ENCODE data around the gene RPP25L. TPM values are rescaled to one million over a fixed set of nuclear protein-coding genes. Genes with fewer than 3 reads are reported as not detected.

RPP25L gene
- total RNA-seq, 1 experiment from 2014 or later = 51.1 TPM

DNA sequence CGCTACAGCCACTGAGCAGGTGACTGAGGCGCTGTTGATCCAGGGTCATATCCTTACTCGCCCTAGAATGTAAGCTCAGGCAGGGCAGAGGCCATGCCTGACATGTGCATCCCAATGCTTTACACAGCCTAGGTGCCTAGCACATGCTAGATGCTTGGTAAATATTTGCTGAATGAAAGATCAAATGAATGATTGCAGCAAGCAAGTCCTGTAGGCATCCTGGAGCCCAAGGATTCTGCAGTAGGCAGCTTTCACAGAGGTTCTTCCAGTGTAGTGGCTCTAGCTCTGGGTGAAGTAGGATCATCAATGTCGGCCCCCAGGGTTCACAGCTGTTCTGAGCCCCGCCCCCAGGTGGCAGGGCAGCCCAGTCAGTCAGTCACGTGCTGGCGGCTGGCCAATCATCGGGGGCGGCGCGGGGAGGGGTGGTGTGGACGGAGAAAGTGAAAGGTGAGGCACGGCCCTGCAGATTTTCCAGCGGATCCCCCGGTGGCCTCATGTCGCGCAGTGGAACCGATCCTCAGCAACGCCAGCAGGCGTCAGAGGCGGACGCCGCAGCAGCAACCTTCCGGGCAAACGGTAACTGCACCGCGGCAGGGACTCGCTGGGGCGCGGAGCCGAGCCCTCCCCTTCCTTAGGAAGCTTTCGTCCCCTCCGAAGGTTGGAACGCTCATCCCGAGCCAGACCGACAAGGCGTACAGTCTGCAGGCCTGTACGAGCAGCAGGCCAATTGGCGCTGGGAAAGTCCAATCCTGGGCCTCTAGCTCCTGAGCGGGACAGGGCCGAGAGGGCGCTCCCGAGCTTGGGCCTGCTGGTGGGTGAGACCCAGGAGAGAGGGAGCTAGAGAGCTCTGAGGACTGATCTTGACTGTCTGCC is 34.5 kb upstream of the RPP25L start, which contains the start of gene GALT:
TSS of gene GALT (plus strand) at position 465 of the 873 bp plus-strand sequence. CDS start at position 495, 30 bp downstream.
- peaks cover 0 to 6% of the 10 kb centered on the region in 2 experiments; a peak in 1 of 4 replicates for H3K36me3 ChIP-seq (ENCODE audit: control insufficient read depth in 1 of 2, insufficient read depth in 2 of 2, low read length in 2 of 2)
- BruUV-seq (replicated peaks) = TSS peak; percentile 60
- H3K9ac ChIP-seq (ENCODE audit: low read length) = peak within 1 kb of the TSS; percentile 71
- H3K27ac ChIP-seq (ENCODE audit: low read depth, low read length) = peak within 1 kb of the TSS; percentile 92
- peak; percentile 88 for ATAC-seq
- no peak within 1 kb of the TSS for H2AFZ ChIP-seq (ENCODE audit: low read depth, low read length, poor library complexity, severe bottlenecking)
- no peaks in the 10 kb centered on the region for H3K9me2 ChIP-seq (ENCODE audit: insufficient read depth)
- POLR2A ChIA-PET = interaction anchor here (1.5 to 2.9 kb wide), 2 partner anchors 9 to 18 kb away, joined by 9 to 26 read pairs; partner anchors contain the start of gene SIGMAR1
- H3K27me3 ChIP-seq (ENCODE audit: insufficient read depth, low read length) = no peaks in the 10 kb centered on the region
- CTCF ChIA-PET = interaction anchor here (1.2 to 2.0 kb wide), 5 partner anchors 8 to 56 kb away, joined by 3 to 12 read pairs (median 8); no protein-coding TSS in a partner anchor
- peak within 1 kb of the TSS; percentile 87 for H3K4me2 ChIP-seq (ENCODE audit: low read length)
- peak within 1 kb of the TSS; percentile 80 to 85 for H3K4me3 ChIP-seq (replicated peaks in 1 of 2; ENCODE audit: low read depth in 1 of 2, low read length in 2 of 2)
- H3K4me1 ChIP-seq (ENCODE audit: control insufficient read depth in 1 of 2, insufficient read depth in 2 of 2, low read length in 2 of 2) = peaks cover 20 to 37% of the 10 kb centered on the region in 2 experiments; a peak in 3 of 4 replicates
- H3K9me3 ChIP-seq (ENCODE audit: control insufficient read depth in 1 of 2, insufficient read depth in 1 of 2, low read depth in 1 of 2, low read length in 2 of 2) = no peaks in the 10 kb centered on the region
- H4K20me1 ChIP-seq (ENCODE audit: insufficient read depth) = no peaks in the 10 kb centered on the region
- intact Hi-C loops (cut with micrococcal nuclease) = no loop called here
- RAD21 ChIA-PET (ENCODE audit: low non-redundant PET in 1 of 2, low total read pairs in 2 of 2, uncharacterized antibody in 2 of 2, unreplicated experiment in 2 of 2) = no interaction called here
- TF ChIP-seq YY1 (IDR thresholded peaks at IDR 0.05; ENCODE audit: extremely low read depth, insufficient replicate concordance, low read depth, low read length) (peak; percentile 53), EGR1 (IDR thresholded peaks at IDR 0.05; ENCODE audit: low read depth) (no peak), FOSL1 (IDR thresholded peaks at IDR 0.05; ENCODE audit: low read depth) (no peak), SRF (IDR thresholded peaks at IDR 0.05; ENCODE audit: low read depth) (no peak), POLR2A (IDR thresholded peaks at IDR 0.05; ENCODE audit: borderline replicate concordance, extremely low read depth, insufficient read depth, insufficient read length) (peak; percentile 85), ATF3 (IDR thresholded peaks at IDR 0.05) (no peak), RAD21 (IDR thresholded peaks at IDR 0.05; ENCODE audit: low read depth) (no peak), POLR2AphosphoS5 (IDR thresholded peaks at IDR 0.05; ENCODE audit: low read depth, low read length) (peak; percentile 86), CBX3 (IDR thresholded peaks at IDR 0.05; ENCODE audit: low read depth) (no peak), ZFX (IDR thresholded peaks at IDR 0.05) (peak; percentile 88), CTCF (IDR thresholded peaks at IDR 0.05 in 2 of 3, conservative IDR thresholded peaks at IDR 0.05 in 1 of 3; ENCODE audit: borderline replicate concordance in 1 of 3, insufficient read depth in 1 of 3, low read depth in 2 of 3, low read length in 2 of 3) (peak in 2 of 3 experiments; percentile 43 to 45; a peak in 4 of 6 replicates), JUND (IDR thresholded peaks at IDR 0.05) (no peak), CEBPB (IDR thresholded peaks at IDR 0.05; ENCODE audit: low read depth) (no peak), TCF7L2 (IDR thresholded peaks at IDR 0.05; ENCODE audit: borderline replicate concordance, extremely low read depth, insufficient read depth, insufficient read length) (no peak)
- TF ChIP-seq, protein P1, sequence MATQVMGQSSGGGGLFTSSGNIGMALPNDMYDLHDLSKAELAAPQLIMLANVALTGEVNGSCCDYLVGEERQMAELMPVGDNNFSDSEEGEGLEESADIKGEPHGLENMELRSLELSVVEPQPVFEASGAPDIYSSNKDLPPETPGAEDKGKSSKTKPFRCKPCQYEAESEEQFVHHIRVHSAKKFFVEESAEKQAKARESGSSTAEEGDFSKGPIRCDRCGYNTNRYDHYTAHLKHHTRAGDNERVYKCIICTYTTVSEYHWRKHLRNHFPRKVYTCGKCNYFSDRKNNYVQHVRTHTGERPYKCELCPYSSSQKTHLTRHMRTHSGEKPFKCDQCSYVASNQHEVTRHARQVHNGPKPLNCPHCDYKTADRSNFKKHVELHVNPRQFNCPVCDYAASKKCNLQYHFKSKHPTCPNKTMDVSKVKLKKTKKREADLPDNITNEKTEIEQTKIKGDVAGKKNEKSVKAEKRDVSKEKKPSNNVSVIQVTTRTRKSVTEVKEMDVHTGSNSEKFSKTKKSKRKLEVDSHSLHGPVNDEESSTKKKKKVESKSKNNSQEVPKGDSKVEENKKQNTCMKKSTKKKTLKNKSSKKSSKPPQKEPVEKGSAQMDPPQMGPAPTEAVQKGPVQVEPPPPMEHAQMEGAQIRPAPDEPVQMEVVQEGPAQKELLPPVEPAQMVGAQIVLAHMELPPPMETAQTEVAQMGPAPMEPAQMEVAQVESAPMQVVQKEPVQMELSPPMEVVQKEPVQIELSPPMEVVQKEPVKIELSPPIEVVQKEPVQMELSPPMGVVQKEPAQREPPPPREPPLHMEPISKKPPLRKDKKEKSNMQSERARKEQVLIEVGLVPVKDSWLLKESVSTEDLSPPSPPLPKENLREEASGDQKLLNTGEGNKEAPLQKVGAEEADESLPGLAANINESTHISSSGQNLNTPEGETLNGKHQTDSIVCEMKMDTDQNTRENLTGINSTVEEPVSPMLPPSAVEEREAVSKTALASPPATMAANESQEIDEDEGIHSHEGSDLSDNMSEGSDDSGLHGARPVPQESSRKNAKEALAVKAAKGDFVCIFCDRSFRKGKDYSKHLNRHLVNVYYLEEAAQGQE (IDR thresholded peaks at IDR 0.05; ENCODE audit: low read depth) = no peak
- peak; percentile 65 for DNase-seq (ENCODE audit: low read depth, low spot score)
- peaks cover 6% of the 10 kb centered on the region; the same call in 1 of the 2 replicates for H3K79me2 ChIP-seq (ENCODE audit: insufficient read depth, low read length)

Data from HCT116 (cell line).